Prostate gland (tissue), 2 donors: ENCODE measurements around the gene CDH13. TPM values are rescaled to one million over a fixed set of nuclear protein-coding genes. Genes with fewer than 3 reads are reported as not detected.
A peak's percentile ranks its signal among the peaks of the same experiment; 100 is the strongest.

Experiments used
- DNase-seq: peaks from one replicate; pipeline ENCODE4 v3.0.0-alpha.2; 2019; ENCODE audit warnings: low spot score
- H3K27ac ChIP-seq, 2 donors: fragments of 200-600 bp; sonication (generic); 2 replicates each; pipeline ENCODE4 v1.5.1; 2017 to 2019
- H3K27me3 ChIP-seq: fragments of 200-600 bp; sonication (generic); replicated peaks from 2 replicates; pipeline ENCODE4 v1.5.1; 2019; ENCODE audit not compliant: insufficient read depth
- H3K36me3 ChIP-seq, 2 donors: fragments of 200-600 bp; sonication (generic); 1 replicate in 1 of 2; 2 replicates in 1 of 2; pipeline versions ENCODE4 v1.5.1 to v1.8.1; 2017 to 2019
- H3K4me1 ChIP-seq: fragments of 200-600 bp; sonication (generic); replicated peaks from 2 replicates; pipeline ENCODE4 v1.5.1; 2019
- H3K4me3 ChIP-seq, 2 donors: fragments of 200-600 bp; sonication (generic); 2 replicates each; pipeline ENCODE4 v1.5.1; 2017 to 2019
- H3K9me3 ChIP-seq: fragments of 200-600 bp; sonication (generic); 2 replicates; pipeline ENCODE4 v1.5.1; 2017
- POLR2A ChIP-seq: fragments of 450-650 bp; IDR thresholded peaks from one replicate; pipeline ENCODE4 v1.6.1; 2016; ENCODE audit warnings: antibody characterized with exemption, mild to moderate bottlenecking
- POLR2AphosphoS5 ChIP-seq: sonication (generic); formaldehyde crosslinking; IDR thresholded peaks from one replicate; pipeline ENCODE4 v1.6.1; 2017; ENCODE audit warnings: antibody characterized with exemption
- WGBS: methylation state at CpG from one replicate; pipeline ENCODE4 v1.1.5; 2018; 5-methylcytosine and 5-hydroxymethylcytosine counted together
- intact Hi-C: fragments of 100-400 bp; cut with DNase I; formaldehyde crosslinking; loops from one replicate; pipeline ENCODE4 v1.14.2; 2022
- total RNA-seq, 2 donors: library from RNA; depleted of rRNA; stranded (reverse); fragments of >200 nt; gene quantifications; one replicate each; pipeline ENCODE4 v1.1.0, GENCODE V29; 2016
- TF ChIP-seq, protein P1 (sequence below), 4 experiments: fragments of 200-600 bp in 2 of 4; fragments of 450-650 bp in 2 of 4; sonication (generic) in 2 of 4; IDR thresholded peaks; 1 replicate in 3 of 4; 2 replicates in 1 of 4; pipeline ENCODE4 v1.5.1; 2016 to 2019; ENCODE audit warnings: antibody characterized with exemption in 4 of 4, mild to moderate bottlenecking in 2 of 4, moderate library complexity in 2 of 4

The CDH13 gene
- total RNA-seq, 2 donors from 2014 or later = 20.6 to 23.0 TPM

DNA sequence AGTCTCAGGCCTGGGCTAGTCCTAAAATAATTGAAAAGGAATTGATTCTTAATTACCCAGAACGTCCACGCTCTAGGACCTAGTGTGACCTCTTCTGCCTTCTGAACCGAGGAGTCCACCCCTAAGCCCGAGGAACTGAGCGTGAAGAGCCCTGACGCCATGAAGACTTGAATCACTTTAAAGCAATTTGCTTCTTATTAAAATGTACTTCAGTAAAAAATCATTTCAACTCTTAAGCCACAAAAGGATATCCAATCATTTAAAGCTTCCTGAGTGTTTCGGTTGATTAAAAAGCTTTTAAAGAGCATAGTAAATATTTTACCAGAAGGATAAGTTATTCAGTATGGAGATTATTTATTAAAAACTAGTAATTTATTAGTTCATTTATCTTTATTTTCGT lies 1192.6 kb downstream of the CDH13 start:
- TF ChIP-seq, protein P1, sequence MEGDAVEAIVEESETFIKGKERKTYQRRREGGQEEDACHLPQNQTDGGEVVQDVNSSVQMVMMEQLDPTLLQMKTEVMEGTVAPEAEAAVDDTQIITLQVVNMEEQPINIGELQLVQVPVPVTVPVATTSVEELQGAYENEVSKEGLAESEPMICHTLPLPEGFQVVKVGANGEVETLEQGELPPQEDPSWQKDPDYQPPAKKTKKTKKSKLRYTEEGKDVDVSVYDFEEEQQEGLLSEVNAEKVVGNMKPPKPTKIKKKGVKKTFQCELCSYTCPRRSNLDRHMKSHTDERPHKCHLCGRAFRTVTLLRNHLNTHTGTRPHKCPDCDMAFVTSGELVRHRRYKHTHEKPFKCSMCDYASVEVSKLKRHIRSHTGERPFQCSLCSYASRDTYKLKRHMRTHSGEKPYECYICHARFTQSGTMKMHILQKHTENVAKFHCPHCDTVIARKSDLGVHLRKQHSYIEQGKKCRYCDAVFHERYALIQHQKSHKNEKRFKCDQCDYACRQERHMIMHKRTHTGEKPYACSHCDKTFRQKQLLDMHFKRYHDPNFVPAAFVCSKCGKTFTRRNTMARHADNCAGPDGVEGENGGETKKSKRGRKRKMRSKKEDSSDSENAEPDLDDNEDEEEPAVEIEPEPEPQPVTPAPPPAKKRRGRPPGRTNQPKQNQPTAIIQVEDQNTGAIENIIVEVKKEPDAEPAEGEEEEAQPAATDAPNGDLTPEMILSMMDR (IDR thresholded peaks at IDR 0.05) = no peak
- TF ChIP-seq POLR2A (no peak), POLR2AphosphoS5 (no peak)
- intact Hi-C loops = no loop called here
- H3K4me1 ChIP-seq = no peaks in the 10 kb centered on the region
- DNase-seq = no peak
- no peaks in the 10 kb centered on the region for H3K27me3 ChIP-seq
- no peak overlapping the region for H3K27ac ChIP-seq
- no peak overlapping the region for H3K4me3 ChIP-seq
- WGBS = 75% methylated on average over 8 of the region's 8 CpGs
- H3K36me3 ChIP-seq = no peaks in the 10 kb centered on the region
- no peaks in the 10 kb centered on the region for H3K9me3 ChIP-seq

DNA sequence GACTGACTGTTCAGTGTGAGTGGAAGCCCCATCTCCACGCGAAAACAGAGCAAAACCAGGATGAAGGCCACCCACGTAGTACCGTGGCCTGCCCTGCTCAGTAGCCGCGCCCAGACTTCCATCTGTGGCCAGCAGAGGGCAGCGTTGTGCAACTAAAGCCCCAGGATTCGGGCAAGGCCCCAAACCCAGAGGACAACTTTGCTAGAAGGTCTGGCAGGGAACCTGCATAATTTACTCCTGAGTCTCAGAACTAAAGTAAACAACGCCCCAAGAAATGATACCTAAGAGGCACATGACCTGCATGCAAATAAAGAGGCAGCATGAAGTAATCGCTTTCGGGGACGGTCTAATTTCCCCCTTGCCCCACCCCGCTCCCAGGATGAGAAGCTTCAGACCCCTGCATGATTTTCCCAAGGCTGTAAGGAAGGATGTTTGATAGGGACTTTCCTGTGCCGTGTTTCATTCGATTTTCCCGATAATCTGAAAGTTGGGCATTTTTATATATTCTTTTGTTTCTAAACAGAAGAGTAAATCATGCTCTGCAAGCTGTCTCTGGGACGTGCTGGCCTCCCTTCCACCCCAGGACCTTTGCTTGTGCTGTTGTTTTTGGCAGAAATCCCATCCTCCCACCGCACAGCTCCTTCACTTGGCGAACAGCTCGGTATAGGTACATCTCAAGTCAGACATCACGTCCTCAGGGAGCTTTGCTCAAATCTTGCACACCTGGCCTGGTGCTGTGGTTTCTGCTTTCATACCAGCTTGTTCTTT lies 1199.6 kb downstream of the CDH13 start:
- no peaks in the 10 kb centered on the region for H3K9me3 ChIP-seq
- no peaks in the 10 kb centered on the region for H3K27me3 ChIP-seq
- DNase-seq = peak; percentile 89
- 29% methylated on average over 21 of the region's 21 CpGs for WGBS
- H3K36me3 ChIP-seq = no peaks in the 10 kb centered on the region
- TF ChIP-seq POLR2AphosphoS5 (peak; percentile 87), POLR2A (no peak)
- TF ChIP-seq, protein P1 (IDR thresholded peaks at IDR 0.05) = peak; percentile 73 to 96 (median 90)
- H3K27ac ChIP-seq = no peak overlapping the region
- no peak overlapping the region for H3K4me3 ChIP-seq
- intact Hi-C loops = loop anchor here (2.0 kb wide), 1 partner anchor 52 kb away; no protein-coding TSS in a partner anchor
- H3K4me1 ChIP-seq = no peaks in the 10 kb centered on the region

DNA sequence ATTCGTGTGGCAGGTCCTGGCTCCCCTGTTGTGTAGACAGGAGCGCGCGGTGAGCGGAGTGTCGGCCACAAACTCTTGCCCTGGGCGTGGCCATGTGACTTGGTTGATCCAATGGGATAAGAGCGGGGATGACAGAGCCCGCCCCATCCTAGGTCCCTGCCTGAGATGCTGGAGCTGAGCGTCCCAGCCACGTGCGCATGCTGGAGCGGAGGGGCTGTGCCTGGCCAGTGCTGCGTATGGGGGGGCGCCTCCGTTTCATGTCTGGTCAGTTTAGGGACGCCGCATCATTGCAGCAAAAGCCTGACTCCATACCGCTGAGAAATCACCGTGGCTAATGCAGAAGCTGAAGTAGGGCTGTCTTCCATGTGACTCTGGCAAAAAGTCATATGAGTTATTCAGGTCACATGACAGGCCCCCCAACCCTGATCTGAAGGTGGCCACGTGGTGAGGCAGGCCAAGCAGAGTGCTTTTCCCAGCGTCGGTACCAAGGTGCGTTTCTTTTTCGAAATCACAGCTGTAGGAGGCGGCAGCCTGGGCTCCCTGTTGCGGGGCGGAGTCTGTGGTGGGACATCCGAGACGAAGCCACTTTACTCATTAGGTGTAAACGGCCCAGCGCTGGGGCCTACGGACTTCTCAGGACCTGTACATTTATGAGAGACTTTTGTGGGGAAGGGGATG lies 1203.5 kb downstream of the CDH13 start:
- DNase-seq = no peak
- TF ChIP-seq POLR2AphosphoS5 (no peak), POLR2A (no peak)
- TF ChIP-seq, protein P1 (IDR thresholded peaks at IDR 0.05) = no peak
- Histone ChIP-seq H3K4me1 (no peaks in the 10 kb centered on the region), H3K27me3 (no peaks in the 10 kb centered on the region), H3K4me3 (no peak overlapping the region), H3K27ac (no peak overlapping the region), H3K36me3 (no peaks in the 10 kb centered on the region), H3K9me3 (no peaks in the 10 kb centered on the region)
- WGBS = 89% methylated on average over 33 of the region's 33 CpGs
- intact Hi-C loops = loop anchor here (5.0 kb wide), 1 partner anchor 237 kb away; no protein-coding TSS in a partner anchor

DNA sequence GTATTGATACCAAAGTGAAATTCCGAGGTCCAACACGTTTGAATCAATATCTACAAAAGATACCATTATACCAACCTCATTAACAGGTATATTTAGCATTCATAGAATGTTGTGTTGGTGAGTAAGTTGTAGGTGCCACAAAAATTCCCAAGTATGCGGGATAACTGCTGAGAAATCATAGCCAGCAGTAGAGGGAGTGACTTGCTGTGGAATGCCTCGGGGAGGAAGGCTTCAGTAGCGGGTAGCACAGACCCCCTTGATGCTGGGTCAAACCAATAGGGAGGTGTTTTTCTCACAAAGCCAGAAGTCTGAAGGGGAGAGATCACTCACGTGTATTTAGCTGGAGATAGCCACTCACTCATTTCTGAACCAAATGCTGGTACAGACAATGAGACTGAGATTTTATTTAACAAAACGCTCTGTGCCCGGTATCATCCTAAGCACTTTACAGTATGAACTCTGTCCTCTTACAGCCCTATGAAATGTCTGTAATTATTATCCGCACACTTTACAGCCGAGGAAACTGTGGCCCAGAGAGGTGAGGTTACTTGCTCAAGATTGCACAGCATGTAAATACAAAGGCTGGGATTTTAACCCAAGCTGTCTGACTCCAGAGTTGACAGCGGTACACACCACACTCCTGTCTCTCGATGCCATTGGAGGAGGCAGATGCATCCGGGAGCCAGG lies 1204.1 kb downstream of the CDH13 start:
- intact Hi-C loops = loop anchor here (5.0 kb wide), 1 partner anchor 236 kb away; no protein-coding TSS in a partner anchor
- H3K9me3 ChIP-seq = no peaks in the 10 kb centered on the region

More for the DNA sequence above, 1204.1 kb downstream of the CDH13 start:
- Histone ChIP-seq H3K27me3 (no peaks in the 10 kb centered on the region), H3K4me1 (no peaks in the 10 kb centered on the region), H3K27ac (no peak overlapping the region), H3K36me3 (no peaks in the 10 kb centered on the region), H3K4me3 (no peak overlapping the region)
- no peak for TF ChIP-seq POLR2A
- TF ChIP-seq, protein P1 (IDR thresholded peaks at IDR 0.05) = no peak
- no peak for TF ChIP-seq POLR2AphosphoS5
- DNase-seq = no peak
- WGBS = 71% methylated on average over 13 of the region's 13 CpGs
